ENCODE data around the gene APBB2. TPM values are rescaled to one million over a fixed set of nuclear protein-coding genes. Genes with fewer than 3 reads are reported as not detected.
"Not testable (repeated sequence)": the region's sequence is repeated elsewhere in the genome, so short reads cannot be mapped to it uniquely, and the experiment has no call there.

Gene APBB2
- total RNA-seq, 1 experiment from 2014 or later, result 56.8 TPM

GRCh38 chr4:41158274-41158673 is 56.1 kb downstream of the APBB2 start:
- DNase-seq (ENCODE audit: low spot score), result no peak

DNA sequence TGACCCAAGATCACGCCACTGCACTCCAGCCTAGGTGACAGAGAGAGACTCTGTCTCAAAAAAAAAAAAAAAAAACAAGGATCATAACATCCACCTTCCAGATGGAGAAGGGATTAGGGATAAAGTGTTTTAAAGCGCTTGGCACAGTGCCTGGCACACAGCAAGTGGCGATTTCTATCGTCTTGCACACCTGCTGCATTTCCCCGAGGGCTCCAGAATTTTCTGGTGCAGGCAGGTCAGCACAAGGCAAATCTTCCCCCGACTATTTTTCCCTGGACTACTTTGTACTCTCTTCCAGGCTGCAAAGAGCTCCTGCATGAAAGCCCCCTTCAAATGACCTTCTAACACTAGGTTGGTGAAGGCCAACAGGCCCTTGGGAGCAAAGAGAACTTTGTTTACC is 57.3 kb downstream of the APBB2 start:
- DNase-seq (ENCODE audit: low spot score), result no peak

DNA sequence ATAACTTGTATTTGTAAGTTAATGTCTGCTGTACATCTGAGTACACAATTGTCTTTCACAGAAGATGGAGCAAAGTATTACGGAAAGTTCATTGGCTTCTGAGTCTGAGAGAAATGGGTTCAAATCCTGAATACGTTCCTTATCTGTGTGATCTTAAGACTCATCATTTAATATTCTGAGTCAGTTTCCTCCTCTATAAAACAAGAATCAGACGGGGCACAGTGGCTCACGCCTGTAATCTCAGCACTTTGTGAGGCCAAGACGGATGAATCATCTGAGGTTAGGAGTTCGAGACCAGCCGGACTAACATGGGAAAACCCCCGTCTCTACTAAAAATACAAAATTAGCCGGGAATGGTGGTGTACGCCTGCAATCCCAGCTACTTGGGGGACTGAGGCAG is 57.8 kb downstream of the APBB2 start:
- DNase-seq (ENCODE audit: low spot score), result peak; percentile 83

DNA sequence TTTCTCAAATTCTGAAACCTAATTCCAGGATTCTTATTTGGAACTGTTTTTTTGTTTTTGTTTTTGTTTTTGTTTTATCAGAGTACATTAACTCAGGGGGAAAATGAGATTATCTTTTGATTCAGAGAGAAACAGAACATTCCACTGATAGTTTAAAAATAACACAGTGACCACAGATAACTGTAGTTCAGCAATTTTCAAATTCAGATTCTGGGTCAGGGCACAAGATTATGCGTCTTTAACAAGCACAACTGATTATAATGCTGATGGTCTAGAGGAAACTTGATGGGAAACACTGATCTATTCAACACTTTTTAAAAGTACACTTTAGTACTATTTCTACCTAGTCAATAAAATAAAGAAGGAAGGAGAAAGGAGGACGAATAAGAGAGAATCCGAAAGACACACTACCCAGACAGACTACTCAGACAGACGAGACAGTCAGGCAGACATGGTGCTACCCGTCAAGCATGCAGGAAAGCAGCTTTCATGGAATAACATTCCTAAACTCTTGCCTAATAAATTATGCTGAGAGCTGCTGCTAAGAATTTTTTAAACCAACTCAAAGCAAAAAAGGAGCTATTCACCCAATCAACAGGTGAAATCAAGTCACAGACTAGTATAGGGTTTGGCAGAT is 59.0 kb downstream of the APBB2 start:
- DNase-seq (ENCODE audit: low spot score), result peak; percentile 76

DNA sequence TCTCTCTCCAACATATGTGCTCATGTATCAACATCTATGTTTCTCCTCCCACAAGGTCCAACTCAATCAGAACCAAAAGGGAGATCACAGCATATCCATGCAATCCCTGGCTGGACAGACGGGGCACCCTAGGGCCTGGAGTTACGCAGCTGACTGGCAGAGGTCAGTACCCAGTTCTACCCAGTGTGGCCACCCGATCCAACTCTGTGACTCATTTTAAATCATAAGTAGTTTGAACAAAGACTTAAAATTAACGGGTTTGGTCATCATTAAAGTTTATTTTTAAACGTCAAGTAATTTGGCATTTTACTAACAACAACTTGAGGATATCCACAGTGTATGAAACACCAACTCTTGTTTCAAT is 59.5 kb downstream of the APBB2 start:
- peak; percentile 79 for DNase-seq (ENCODE audit: low spot score)

- DNase-seq (ENCODE audit: low spot score), result no peak
Observed at GRCh38 chr4:41154010-41154813, 60.1 kb downstream of the APBB2 start.

DNA sequence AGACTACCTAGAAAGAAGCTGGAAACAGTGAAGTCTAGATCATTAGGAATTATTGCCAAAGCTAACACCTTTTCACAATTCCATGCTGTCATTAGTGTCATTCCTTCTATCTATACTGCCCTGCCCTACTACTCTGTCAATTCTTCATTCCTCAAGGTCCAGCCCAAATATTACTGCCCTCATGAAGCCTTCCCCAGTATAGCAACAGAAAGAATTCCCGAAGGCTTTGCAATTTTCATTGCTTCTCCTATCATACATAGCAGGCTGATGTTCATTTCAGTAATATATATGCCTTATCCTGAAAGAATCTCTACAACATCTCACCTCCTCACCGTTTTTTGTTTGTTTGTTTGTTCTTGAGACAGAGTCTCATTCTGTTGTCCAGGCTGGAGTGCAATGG is 63.9 kb downstream of the APBB2 start:
- no peak for DNase-seq (ENCODE audit: low spot score)

GRCh38 chr4:41149568-41149967 is 64.8 kb downstream of the APBB2 start:
- not testable (repeated sequence) for DNase-seq (ENCODE audit: low spot score)

DNA sequence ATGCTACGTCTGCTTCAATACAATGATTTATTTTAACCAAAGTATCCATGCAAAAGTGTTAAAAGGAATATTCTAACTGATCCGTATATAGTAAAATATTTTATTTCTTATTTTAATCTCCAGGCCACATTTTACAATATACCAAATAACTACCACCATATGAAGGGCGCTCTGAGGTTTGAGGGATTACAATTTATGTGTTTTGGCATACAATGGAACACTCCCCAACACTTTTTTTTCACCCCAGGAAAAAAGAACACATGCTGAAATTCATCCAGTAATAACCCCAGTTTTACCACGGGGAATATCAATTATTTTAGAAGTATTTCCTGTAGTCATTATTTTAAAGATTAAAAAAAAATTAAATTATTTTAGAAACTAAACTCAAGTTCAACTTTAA is 65.4 kb downstream of the APBB2 start:
- no peak for DNase-seq (ENCODE audit: low spot score)

DNA sequence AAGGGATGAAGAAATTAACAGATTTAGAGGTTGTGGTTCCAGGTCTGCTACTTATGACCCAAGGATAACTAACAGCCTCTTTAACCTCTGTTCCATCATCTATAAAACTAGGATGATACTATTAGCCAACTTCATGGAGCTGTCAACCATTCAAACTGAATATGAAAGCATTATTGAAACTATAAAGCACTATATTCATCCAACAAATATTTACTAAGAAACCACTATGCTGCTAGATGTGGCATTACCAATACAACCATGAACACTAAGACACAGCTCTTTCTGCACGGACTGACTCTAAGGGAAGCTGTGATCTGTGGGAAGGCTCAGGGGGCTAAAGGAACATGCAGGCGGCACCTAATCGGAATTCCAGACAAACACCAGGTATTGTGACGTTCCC is 66.0 kb downstream of the APBB2 start:
- DNase-seq (ENCODE audit: low spot score), result no peak

GRCh38 chr4:41147570-41147969 is 66.8 kb downstream of the APBB2 start:
- DNase-seq (ENCODE audit: low spot score), result not testable (repeated sequence)

- peak; percentile 49 for DNase-seq (ENCODE audit: low spot score)
Observed at GRCh38 chr4:41146716-41147506, 67.4 kb downstream of the APBB2 start.

GRCh38 chr4:41146196-41146595 is 68.1 kb downstream of the APBB2 start:
- no peak for DNase-seq (ENCODE audit: low spot score)

GRCh38 chr4:41145571-41146078 is 68.7 kb downstream of the APBB2 start:
- peak; percentile 68 for DNase-seq (ENCODE audit: low spot score)

DNA sequence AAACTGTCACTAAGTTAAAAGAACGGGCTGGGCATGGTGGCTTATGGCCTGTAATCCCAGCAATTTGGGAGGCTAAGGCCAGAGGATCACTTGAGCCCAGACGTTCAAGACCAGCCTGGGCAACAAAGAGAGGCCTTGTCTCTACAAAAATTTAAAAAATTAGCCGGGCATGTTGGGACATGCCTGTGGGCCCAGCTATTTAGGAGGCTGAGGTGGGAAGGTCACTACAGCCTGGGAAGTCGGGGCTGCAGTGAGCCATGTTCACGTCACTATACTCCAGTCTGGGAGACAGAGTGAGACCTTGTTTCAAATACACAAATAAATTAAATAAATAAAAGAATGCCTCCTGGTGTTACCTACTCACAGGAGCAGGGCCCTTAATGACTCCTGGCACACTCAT is 69.5 kb downstream of the APBB2 start:
- DNase-seq (ENCODE audit: low spot score), result no peak

DNA sequence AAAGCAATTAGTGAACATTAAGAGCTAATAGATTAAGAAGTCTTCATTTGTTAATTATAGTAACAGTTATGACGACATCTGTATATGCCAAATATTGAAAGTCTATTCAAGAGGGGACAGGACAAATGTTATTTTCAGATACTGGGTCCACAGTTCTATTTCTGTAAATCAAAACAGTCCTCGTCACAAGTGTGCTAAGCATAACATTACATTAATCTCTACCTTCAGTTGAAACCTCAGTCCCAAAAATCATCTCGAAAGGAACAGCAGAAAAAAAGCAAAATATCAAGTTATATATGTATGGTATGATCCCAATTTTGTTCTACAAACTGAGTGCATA is 70.3 kb downstream of the APBB2 start:
- DNase-seq (ENCODE audit: low spot score), result no peak

GRCh38 chr4:41143311-41144039 is 70.9 kb downstream of the APBB2 start:
- peak; percentile 76 for DNase-seq (ENCODE audit: low spot score)

DNA sequence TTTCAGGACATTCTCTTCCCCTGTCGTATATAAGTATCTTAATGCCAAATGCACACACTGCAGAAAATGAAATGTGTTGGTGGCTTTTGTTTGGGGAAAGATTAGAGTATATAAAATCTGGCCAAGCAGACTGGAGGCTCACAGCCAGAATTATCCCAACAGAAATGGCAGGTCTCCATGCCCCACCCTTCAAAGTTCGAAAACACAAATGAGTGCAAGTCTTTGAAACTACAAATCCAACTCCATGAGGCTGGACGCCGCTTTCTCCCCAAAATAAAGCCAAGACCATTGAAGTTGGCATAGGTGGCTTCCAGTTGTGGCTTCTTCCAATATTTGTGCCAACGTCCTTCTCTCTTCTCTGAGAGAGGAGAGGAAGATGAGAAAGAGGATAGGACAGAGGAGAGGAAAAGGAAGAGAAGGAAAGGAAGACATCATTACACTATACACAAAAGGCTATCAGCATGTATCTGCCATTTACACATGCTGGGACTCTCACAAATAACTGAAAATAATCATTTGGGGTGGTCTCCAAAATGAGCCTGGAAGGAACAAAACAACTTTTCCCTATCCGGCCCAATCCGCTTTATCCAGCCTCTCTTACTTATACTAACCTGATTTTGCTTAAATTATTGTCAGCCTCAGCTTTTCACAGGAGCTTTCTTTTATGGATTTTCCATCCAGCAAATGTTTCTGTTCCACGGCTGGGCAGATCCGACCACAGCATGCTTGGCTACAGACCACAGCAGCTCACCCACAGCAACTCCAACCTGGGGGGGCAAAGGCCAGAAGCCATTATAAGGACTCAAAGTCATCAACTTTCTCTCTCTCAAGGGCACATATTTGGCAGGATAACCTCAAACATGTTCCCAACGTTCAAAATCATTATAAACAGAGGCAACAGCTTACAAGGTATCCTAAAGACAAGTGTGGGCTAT is 71.7 kb downstream of the APBB2 start:
- peak; percentile 42 for DNase-seq (ENCODE audit: low spot score)

- DNase-seq (ENCODE audit: low spot score), result no peak
Observed at GRCh38 chr4:41141900-41142299, 72.4 kb downstream of the APBB2 start.

DNA sequence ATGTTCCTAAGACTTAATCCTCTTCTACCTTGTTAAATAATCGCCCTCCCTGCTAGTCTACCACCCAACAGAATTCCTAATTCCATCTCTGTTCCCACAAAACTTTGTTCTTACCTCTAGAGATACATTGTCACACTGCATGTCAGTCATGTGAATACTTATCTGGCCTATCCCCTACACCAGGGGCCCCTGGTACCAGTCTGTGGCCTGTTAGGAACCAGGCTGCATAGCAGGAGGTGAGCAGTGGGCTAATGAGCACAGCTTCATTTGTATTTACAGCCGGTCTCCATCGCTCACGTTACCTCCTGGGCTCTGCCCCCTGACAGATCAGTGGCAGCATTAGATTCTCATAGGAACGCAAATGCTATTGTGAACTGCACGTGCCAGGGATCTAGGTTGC is 73.9 kb downstream of the APBB2 start:
- DNase-seq (ENCODE audit: low spot score), result no peak

DNA sequence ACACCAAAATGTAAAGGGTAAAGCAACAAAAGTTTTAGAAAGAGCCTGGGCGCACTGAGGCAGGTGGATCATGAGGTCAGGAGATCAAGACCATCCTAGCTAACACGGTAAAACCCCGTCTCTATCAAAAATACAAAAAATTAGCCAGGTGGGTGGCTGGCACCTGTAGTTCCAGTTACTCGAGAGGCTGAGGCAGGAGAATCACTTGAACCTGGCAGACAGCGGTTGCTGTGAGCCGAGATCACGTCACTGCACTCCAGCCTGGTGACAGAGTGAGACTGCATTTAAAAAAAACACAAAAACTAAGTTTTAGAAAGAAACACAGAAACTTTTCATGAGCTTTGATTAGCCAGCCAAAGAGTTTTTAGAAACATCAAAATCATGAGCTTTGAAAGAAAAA is 76.5 kb downstream of the APBB2 start:
- DNase-seq (ENCODE audit: low spot score), result no peak

Measured in A172 (cell line).